OCI-LY7 (cell line): ENCODE measurements around the gene RBM22. TPM values are rescaled to one million over a fixed set of nuclear protein-coding genes. Genes with fewer than 3 reads are reported as not detected.

Source experiments
- BruUV-seq: library from RNA; stranded (reverse); fragments of 400-500 nt; replicated peaks from 2 replicates; lab custom pipeline; 2021; lab: Mats Ljungman, UMichigan
- CTCF ChIA-PET: fragments of 300-600 bp; sonication (Branson Sonifier 250); formaldehyde crosslinking; loops from one replicate; lab custom pipeline; 2022; ENCODE audit warnings: antibody characterized with exemption; ENCODE audit not compliant: unreplicated experiment; lab: Charles Lee
- POLR2A ChIA-PET: fragments of 300-600 bp; sonication (Branson Sonifier 250); formaldehyde crosslinking; loops from one replicate; lab custom pipeline; 2022; ENCODE audit warnings: antibody characterized with exemption; lab: Charles Lee
- DNase-seq: peaks from one replicate; pipeline ENCODE4 v3.0.0-alpha.2; 2015; ENCODE audit warnings: low spot score
- H2AFZ ChIP-seq: fragments of 200-600 bp; sonication (generic), shearing (Covaris generic); 2 replicates; pipeline ENCODE4 v1.6.1; 2014; ENCODE audit warnings: mild to moderate bottlenecking, antibody characterized with exemption, low read length, moderate library complexity
- H3K27ac ChIP-seq: fragments of 200-600 bp; sonication (generic); 2 replicates; pipeline ENCODE4 v1.5.1; 2014; ENCODE audit warnings: mixed run types, low read depth, mild to moderate bottlenecking, moderate library complexity, low read length, inconsistent platforms; ENCODE audit not compliant: poor library complexity, severe bottlenecking
- H3K36me3 ChIP-seq: fragments of 200-600 bp; sonication (generic); 2 replicates; pipeline ENCODE4 v1.6.1; 2014; ENCODE audit warnings: mild to moderate bottlenecking, antibody characterized with exemption, low read length, moderate library complexity, mixed read lengths; ENCODE audit not compliant: insufficient read depth
- H3K4me1 ChIP-seq: fragments of 200-600 bp; sonication (generic); 2 replicates; pipeline ENCODE4 v1.5.1; 2014; ENCODE audit warnings: mild to moderate bottlenecking, low read length; ENCODE audit not compliant: insufficient read depth, poor library complexity, severe bottlenecking
- H3K4me2 ChIP-seq: fragments of 200-600 bp; sonication (generic); 2 replicates; pipeline ENCODE4 v1.6.1; 2014; ENCODE audit warnings: mild to moderate bottlenecking, low read length
- H3K4me3 ChIP-seq: fragments of 200-600 bp; sonication (generic); 2 replicates; pipeline ENCODE4 v1.5.1; 2014; ENCODE audit warnings: mild to moderate bottlenecking, low read depth, low read length; ENCODE audit not compliant: poor library complexity, severe bottlenecking
- H3K79me2 ChIP-seq: fragments of 200-600 bp; sonication (generic); 2 replicates; pipeline ENCODE4 v1.6.1; 2016; ENCODE audit warnings: low read depth, mild to moderate bottlenecking, low read length, moderate library complexity, mixed read lengths; ENCODE audit not compliant: insufficient read depth
- H3K9me2 ChIP-seq: fragments of 200-600 bp; sonication (generic); 2 replicates; pipeline ENCODE4 v1.6.1; 2016; ENCODE audit warnings: mild to moderate bottlenecking, low read length, mixed read lengths; ENCODE audit not compliant: insufficient read depth
- H3K9me3 ChIP-seq: fragments of 200-600 bp; sonication (generic); 2 replicates; pipeline ENCODE4 v1.6.1; 2014; ENCODE audit warnings: mild to moderate bottlenecking, mixed run types, low read length, mixed read lengths
- H4K20me1 ChIP-seq: fragments of 200-600 bp; sonication (generic); 2 replicates; pipeline ENCODE4 v1.6.1; 2014; ENCODE audit warnings: mild to moderate bottlenecking, antibody characterized with exemption, low read length, moderate library complexity, mixed read lengths; ENCODE audit not compliant: insufficient read depth
- CTCF ChIP-seq: fragments of 200-600 bp; sonication (generic); conservative IDR thresholded peaks from 2 replicates; pipeline ENCODE4 v1.5.1; 2014; ENCODE audit warnings: mild to moderate bottlenecking, antibody characterized with exemption, low read length, moderate library complexity, mixed read lengths
- EZH2phosphoT487 ChIP-seq: fragments of 200-600 bp; sonication (generic); IDR thresholded peaks from 2 replicates; pipeline ENCODE4 v1.6.1; 2018; ENCODE audit warnings: low read depth, borderline replicate concordance, mild to moderate bottlenecking, mixed run types, antibody characterized with exemption, low read length, moderate library complexity, mixed read lengths
- intact Hi-C: fragments of 100-400 bp; cut with micrococcal nuclease; formaldehyde crosslinking; loops from one replicate; pipeline ENCODE4 v1.10.0; 2022; ENCODE audit not compliant: unreplicated experiment
- total RNA-seq, 2 experiments: library from RNA; depleted of rRNA in 1 of 2; stranded (reverse); fragments of >200 nt in 1 of 2; shearing (Covaris generic) in 1 of 2; gene quantifications; 2 replicates each; pipeline ENCODE4 v1.2.3, GENCODE V29; 2014 to 2022

Gene RBM22
- total RNA-seq, 2 experiments from 2014 or later, result 45.6 to 46.7 TPM

GRCh38 chr5:150670275-150670947 lies 30.5 kb downstream of the RBM22 start:
- no peaks in the 10 kb centered on the region for H3K9me3 ChIP-seq
- no peak for DNase-seq
- no peaks in the 10 kb centered on the region for H3K4me1 ChIP-seq
- TF ChIP-seq CTCF (no peak), EZH2phosphoT487 (no peak)
- CTCF ChIA-PET, result no interaction called here
- H3K27ac ChIP-seq, result no peak overlapping the region
- no peak overlapping the region for H3K4me2 ChIP-seq
- no peaks in the 10 kb centered on the region for H4K20me1 ChIP-seq
- intact Hi-C loops, result no loop called here
- H3K79me2 ChIP-seq, result no peaks in the 10 kb centered on the region
- H3K36me3 ChIP-seq, result no peaks in the 10 kb centered on the region
- no peak overlapping the region for H2AFZ ChIP-seq
- POLR2A ChIA-PET, result interaction anchor here (0.6 kb wide), 1 partner anchor 23 kb away, joined by 3 read pairs; no protein-coding TSS in a partner anchor
- H3K9me2 ChIP-seq, result no peaks in the 10 kb centered on the region
- H3K4me3 ChIP-seq, result no peak overlapping the region
- no TSS peak for BruUV-seq

DNA sequence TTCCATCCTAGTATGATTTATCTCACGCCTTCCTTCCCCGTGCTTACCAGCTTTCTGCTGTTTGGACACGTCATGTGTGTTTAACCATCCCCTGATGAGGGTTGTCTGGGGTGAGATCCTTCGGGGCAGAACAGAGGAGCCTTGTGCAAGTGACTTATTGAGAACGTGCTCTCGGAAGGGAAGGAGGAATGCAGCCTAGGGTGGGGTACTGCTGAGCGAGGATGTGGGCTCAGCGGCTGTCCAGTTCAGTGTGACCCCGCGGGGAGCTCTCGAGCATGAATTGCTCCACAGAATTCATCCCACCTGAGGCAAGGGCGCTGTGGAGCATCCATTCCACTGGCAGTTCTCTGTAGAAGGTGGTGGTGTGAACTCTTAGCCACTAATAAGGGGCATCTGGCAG lies 35.8 kb downstream of the RBM22 start:
- DNase-seq, result no peak
- no TSS peak for BruUV-seq
- H2AFZ ChIP-seq, result no peak overlapping the region
- H3K4me2 ChIP-seq, result no peak overlapping the region
- no peaks in the 10 kb centered on the region for H3K79me2 ChIP-seq
- ChIA-PET CTCF (no interaction called here), POLR2A (interaction anchor here (1.1 kb wide), 1 partner anchor 719 kb away, joined by 3 read pairs; no protein-coding TSS in a partner anchor)
- H3K9me3 ChIP-seq, result no peaks in the 10 kb centered on the region
- H3K36me3 ChIP-seq, result no peaks in the 10 kb centered on the region
- TF ChIP-seq CTCF (no peak), EZH2phosphoT487 (no peak)
- no peak overlapping the region for H3K4me3 ChIP-seq
- H4K20me1 ChIP-seq, result no peaks in the 10 kb centered on the region
- H3K27ac ChIP-seq, result no peak overlapping the region
- no peaks in the 10 kb centered on the region for H3K9me2 ChIP-seq
- H3K4me1 ChIP-seq, result no peaks in the 10 kb centered on the region
- intact Hi-C loops, result no loop called here

DNA sequence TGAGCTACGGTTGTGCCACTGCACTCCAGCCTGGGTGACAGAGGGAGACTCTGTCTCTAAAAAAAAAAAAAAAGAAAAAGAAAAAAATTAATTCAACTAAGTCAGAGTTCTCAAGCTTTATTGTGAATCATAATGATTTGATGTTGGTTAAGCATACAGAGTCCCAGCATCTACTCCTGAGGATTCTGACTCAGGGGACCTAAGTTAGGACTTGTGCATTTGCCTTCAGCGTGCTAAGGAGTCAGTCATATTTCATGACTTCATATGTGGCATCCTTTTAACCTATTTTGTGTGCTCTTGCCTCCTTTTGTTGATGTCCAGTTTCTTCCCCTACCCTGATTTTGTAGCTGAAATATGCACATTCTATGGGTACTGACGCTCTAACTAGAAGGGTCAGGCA lies 36.9 kb downstream of the RBM22 start:
- ChIA-PET POLR2A (interaction anchor here (0.6 to 0.7 kb wide), 4 partner anchors 37 to 1205 kb away, joined by 3 to 7 read pairs (median 5); no protein-coding TSS in a partner anchor), CTCF (no interaction called here)
- Histone ChIP-seq H3K27ac (no peak overlapping the region), H3K4me3 (no peak overlapping the region), H3K79me2 (no peaks in the 10 kb centered on the region), H3K9me3 (no peaks in the 10 kb centered on the region), H3K4me1 (no peaks in the 10 kb centered on the region), H3K36me3 (no peaks in the 10 kb centered on the region), H3K9me2 (no peaks in the 10 kb centered on the region), H4K20me1 (no peaks in the 10 kb centered on the region), H2AFZ (no peak overlapping the region), H3K4me2 (no peak overlapping the region)
- intact Hi-C loops, result no loop called here
- no TSS peak for BruUV-seq
- no peak for TF ChIP-seq CTCF
- no peak for TF ChIP-seq EZH2phosphoT487
- no peak for DNase-seq
